ENCODE results near the gene KCNMB2. TPM values are rescaled to one million over a fixed set of nuclear protein-coding genes. Genes with fewer than 3 reads are reported as not detected.

The KCNMB2 gene
- polyA plus RNA-seq, 2 of the 4 experiments (the other 2 are of a cell fraction): not detected

DNA sequence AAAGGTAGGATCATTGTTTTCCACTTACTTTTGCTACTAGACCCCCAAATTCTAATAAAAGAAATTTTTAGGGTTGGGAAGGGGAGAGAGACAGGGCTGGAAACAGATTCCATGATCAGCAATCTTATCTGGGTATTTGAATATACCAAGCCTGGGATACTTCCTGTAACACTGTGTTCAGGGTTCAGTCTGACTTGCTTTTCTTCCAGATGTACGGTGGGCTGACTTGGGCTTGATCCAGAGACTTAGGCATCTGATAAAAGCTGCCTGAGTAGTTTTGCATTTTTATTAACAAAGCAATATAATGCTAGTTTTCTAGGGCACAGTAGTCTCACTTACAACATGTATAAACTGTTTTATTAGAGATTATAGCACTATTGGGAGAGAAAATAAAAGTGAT lies 49.2 kb downstream of the KCNMB2 start:
- DNase-seq (ENCODE audit: low read depth in 1 of 2, low spot score in 1 of 2) (no peak), ATAC-seq (no peak), FAIRE-seq (no peak)
- Histone ChIP-seq H3K27ac (no peak overlapping the region), H3K4me3 (no peak overlapping the region), H3K4me1 (no peaks in the 10 kb centered on the region), H3K4me2 (no peak overlapping the region), H3K9me3 (no peaks in the 10 kb centered on the region)
- no peak for TF ChIP-seq JUNB (IDR thresholded peaks at IDR 0.05)
- TF ChIP-seq HOXB13 (CRISPR knock-in tag; IDR thresholded peaks at IDR 0.05; ENCODE audit: low read depth): no peak
- TF ChIP-seq ZC3H11A (IDR thresholded peaks at IDR 0.05): no peak
- no peak for TF ChIP-seq SREBF2 (IDR thresholded peaks at IDR 0.05)
- ChIA-PET CTCF (no interaction called here), POLR2A (no interaction called here)
- WGBS (ENCODE audit: missing lambda C conversion rate): 8% methylated on average over 1 of the region's 1 CpG

DNA sequence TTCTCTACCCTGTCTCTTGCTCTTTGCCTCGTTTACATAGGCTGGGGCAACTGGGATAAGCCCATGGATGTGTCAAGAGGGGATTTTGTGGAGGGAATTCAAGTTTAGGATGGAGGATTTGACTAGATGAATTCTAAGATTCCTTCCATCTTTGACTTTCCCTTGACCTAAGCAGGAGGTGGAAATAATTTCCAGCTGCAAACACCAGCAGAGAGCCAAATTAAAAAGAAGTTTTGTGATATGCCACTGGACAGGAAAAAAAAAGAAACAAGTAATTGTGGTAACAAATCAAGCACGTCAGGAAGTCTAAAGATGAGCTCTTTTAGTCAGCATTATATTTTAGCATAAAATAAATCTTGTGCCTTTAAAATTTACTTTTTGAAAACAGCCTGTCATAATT lies 49.8 kb downstream of the KCNMB2 start:
- 7% methylated on average over 2 of the region's 2 CpGs for WGBS (ENCODE audit: missing lambda C conversion rate)
- POLR2A ChIA-PET: no interaction called here

DNA sequence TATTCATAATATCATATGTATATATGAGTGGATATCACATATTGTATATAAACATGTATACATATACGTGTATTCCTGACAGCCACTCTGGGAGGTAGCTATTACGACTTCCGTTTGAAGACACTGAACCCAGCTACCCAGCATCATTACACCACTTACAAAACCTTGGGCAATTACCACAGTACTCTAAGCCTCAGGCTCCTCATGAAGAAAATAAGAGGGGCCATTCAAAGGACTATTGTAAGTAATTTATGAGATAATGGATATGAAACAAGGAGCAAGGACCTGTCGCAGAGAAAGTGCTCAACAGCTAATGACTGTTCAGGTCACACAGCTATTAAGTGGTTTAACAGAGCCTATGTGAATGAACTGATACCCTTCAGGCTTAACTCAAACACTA lies 52.4 kb downstream of the KCNMB2 start:
- no peak for FAIRE-seq

More for the DNA sequence above, 49.8 kb downstream of the KCNMB2 start:
- H3K9me3 ChIP-seq: no peaks in the 10 kb centered on the region
- no peak for ATAC-seq
- H3K4me3 ChIP-seq: no peak overlapping the region
- FAIRE-seq: no peak
- H3K4me1 ChIP-seq: no peaks in the 10 kb centered on the region
- DNase-seq (ENCODE audit: low read depth in 1 of 2, low spot score in 1 of 2): no peak
- TF ChIP-seq FOSL2 (IDR thresholded peaks at IDR 0.05) (no peak), FOSL2 (CRISPR knock-in tag; IDR thresholded peaks at IDR 0.05) (no peak), HEYL (CRISPR knock-in tag; IDR thresholded peaks at IDR 0.05) (no peak), CEBPB (IDR thresholded peaks at IDR 0.05) (no peak), POLR2AphosphoS2 (conservative IDR thresholded peaks at IDR 0.05; ENCODE audit: low read length) (no peak), RARB (CRISPR knock-in tag; IDR thresholded peaks at IDR 0.05) (no peak), EP300 (IDR thresholded peaks at IDR 0.05) (no peak), EHMT2 (IDR thresholded peaks at IDR 0.05; ENCODE audit: low read depth) (no peak), JUNB (IDR thresholded peaks at IDR 0.05) (no peak), MYC (IDR thresholded peaks at IDR 0.05; ENCODE audit: borderline replicate concordance, low read length) (no peak), JUN (IDR thresholded peaks at IDR 0.05) (no peak), ESRRA (IDR thresholded peaks at IDR 0.05; ENCODE audit: borderline replicate concordance, low read length) (no peak), TP53 (CRISPR knock-in tag; IDR thresholded peaks at IDR 0.05) (no peak), CBX8 (IDR thresholded peaks at IDR 0.05) (no peak), CHD2 (IDR thresholded peaks at IDR 0.05; ENCODE audit: low read length, partially characterized antibody) (no peak), SREBF2 (IDR thresholded peaks at IDR 0.05) (no peak), TFCP2L1 (CRISPR knock-in tag; IDR thresholded peaks at IDR 0.05) (no peak), SMC3 (IDR thresholded peaks at IDR 0.05) (no peak)
- TF ChIP-seq, protein P1, sequence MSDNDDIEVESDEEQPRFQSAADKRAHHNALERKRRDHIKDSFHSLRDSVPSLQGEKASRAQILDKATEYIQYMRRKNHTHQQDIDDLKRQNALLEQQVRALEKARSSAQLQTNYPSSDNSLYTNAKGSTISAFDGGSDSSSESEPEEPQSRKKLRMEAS (IDR thresholded peaks at IDR 0.05): no peak
- TF ChIP-seq, protein P2, sequence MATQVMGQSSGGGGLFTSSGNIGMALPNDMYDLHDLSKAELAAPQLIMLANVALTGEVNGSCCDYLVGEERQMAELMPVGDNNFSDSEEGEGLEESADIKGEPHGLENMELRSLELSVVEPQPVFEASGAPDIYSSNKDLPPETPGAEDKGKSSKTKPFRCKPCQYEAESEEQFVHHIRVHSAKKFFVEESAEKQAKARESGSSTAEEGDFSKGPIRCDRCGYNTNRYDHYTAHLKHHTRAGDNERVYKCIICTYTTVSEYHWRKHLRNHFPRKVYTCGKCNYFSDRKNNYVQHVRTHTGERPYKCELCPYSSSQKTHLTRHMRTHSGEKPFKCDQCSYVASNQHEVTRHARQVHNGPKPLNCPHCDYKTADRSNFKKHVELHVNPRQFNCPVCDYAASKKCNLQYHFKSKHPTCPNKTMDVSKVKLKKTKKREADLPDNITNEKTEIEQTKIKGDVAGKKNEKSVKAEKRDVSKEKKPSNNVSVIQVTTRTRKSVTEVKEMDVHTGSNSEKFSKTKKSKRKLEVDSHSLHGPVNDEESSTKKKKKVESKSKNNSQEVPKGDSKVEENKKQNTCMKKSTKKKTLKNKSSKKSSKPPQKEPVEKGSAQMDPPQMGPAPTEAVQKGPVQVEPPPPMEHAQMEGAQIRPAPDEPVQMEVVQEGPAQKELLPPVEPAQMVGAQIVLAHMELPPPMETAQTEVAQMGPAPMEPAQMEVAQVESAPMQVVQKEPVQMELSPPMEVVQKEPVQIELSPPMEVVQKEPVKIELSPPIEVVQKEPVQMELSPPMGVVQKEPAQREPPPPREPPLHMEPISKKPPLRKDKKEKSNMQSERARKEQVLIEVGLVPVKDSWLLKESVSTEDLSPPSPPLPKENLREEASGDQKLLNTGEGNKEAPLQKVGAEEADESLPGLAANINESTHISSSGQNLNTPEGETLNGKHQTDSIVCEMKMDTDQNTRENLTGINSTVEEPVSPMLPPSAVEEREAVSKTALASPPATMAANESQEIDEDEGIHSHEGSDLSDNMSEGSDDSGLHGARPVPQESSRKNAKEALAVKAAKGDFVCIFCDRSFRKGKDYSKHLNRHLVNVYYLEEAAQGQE (IDR thresholded peaks at IDR 0.05): no peak
- H3K4me2 ChIP-seq: no peak overlapping the region
- CTCF ChIA-PET: no interaction called here
- H3K27ac ChIP-seq: no peak overlapping the region

More for the DNA sequence above, 52.4 kb downstream of the KCNMB2 start:
- no peak overlapping the region for H3K27ac ChIP-seq
- WGBS (ENCODE audit: missing lambda C conversion rate): 71% methylated on average over 4 of the region's 4 CpGs
- TF ChIP-seq E2F6 (IDR thresholded peaks at IDR 0.05; ENCODE audit: borderline replicate concordance, low read depth) (no peak), KDM1A (IDR thresholded peaks at IDR 0.05; ENCODE audit: low read depth) (no peak), MAFK (IDR thresholded peaks at IDR 0.05; ENCODE audit: partially characterized antibody) (no peak), HDAC2 (IDR thresholded peaks at IDR 0.05) (no peak), FOSB (CRISPR knock-in tag; IDR thresholded peaks at IDR 0.05) (no peak), CEBPB (IDR thresholded peaks at IDR 0.05) (no peak), NPAS2 (CRISPR knock-in tag; IDR thresholded peaks at IDR 0.05; ENCODE audit: borderline replicate concordance) (no peak), ZC3H11A (IDR thresholded peaks at IDR 0.05) (no peak), PHF8 (IDR thresholded peaks at IDR 0.05; ENCODE audit: borderline replicate concordance, low read depth) (no peak), CTCF (IDR thresholded peaks at IDR 0.05) (no peak), NFE2L2 (conservative IDR thresholded peaks at IDR 0.05; ENCODE audit: low read length) (no peak), SMC3 (IDR thresholded peaks at IDR 0.05) (no peak)
- TF ChIP-seq, protein P3, sequence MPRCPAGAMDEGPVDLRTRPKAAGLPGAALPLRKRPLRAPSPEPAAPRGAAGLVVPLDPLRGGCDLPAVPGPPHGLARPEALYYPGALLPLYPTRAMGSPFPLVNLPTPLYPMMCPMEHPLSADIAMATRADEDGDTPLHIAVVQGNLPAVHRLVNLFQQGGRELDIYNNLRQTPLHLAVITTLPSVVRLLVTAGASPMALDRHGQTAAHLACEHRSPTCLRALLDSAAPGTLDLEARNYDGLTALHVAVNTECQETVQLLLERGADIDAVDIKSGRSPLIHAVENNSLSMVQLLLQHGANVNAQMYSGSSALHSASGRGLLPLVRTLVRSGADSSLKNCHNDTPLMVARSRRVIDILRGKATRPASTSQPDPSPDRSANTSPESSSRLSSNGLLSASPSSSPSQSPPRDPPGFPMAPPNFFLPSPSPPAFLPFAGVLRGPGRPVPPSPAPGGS (IDR thresholded peaks at IDR 0.05): no peak
- TF ChIP-seq, protein P4, sequence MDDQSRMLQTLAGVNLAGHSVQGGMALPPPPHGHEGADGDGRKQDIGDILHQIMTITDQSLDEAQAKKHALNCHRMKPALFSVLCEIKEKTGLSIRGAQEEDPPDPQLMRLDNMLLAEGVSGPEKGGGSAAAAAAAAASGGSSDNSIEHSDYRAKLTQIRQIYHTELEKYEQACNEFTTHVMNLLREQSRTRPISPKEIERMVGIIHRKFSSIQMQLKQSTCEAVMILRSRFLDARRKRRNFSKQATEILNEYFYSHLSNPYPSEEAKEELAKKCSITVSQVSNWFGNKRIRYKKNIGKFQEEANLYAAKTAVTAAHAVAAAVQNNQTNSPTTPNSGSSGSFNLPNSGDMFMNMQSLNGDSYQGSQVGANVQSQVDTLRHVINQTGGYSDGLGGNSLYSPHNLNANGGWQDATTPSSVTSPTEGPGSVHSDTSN (IDR thresholded peaks at IDR 0.05): no peak
- H3K4me1 ChIP-seq: no peaks in the 10 kb centered on the region
- H3K9me3 ChIP-seq: no peaks in the 10 kb centered on the region
- ATAC-seq (no peak), DNase-seq (ENCODE audit: low read depth in 1 of 2, low spot score in 1 of 2) (no peak)
- ChIA-PET POLR2A (no interaction called here), CTCF (no interaction called here)
- H3K4me3 ChIP-seq: no peak overlapping the region
- H3K4me2 ChIP-seq: no peak overlapping the region

All from A549 (cell line).